Ovary (tissue), 3 donors: Measurements from ENCODE around the gene SORCS2.

Source experiments
- EP300 ChIP-seq: sonication (generic); formaldehyde crosslinking; IDR thresholded peaks from one replicate; pipeline ENCODE4 v1.6.1; 2017; ENCODE audit warnings: antibody characterized with exemption
- POLR2A ChIP-seq: fragments of 450-650 bp; IDR thresholded peaks from one replicate; pipeline ENCODE4 v1.6.1; 2017; ENCODE audit warnings: antibody characterized with exemption, mild to moderate bottlenecking, moderate library complexity
- TF ChIP-seq, protein P1 (sequence below), 3 donors: fragments of 450-650 bp in 2 of 3; fragments of 200-600 bp in 1 of 3; IDR thresholded peaks; one replicate each; pipeline versions ENCODE4 v1.5.1 to v1.8.0; 2016 to 2022; ENCODE audit warnings: antibody characterized with exemption in 3 of 3, mild to moderate bottlenecking in 1 of 3
- donor health status: DM: no; HTN: no; CAD: no.

DNA sequence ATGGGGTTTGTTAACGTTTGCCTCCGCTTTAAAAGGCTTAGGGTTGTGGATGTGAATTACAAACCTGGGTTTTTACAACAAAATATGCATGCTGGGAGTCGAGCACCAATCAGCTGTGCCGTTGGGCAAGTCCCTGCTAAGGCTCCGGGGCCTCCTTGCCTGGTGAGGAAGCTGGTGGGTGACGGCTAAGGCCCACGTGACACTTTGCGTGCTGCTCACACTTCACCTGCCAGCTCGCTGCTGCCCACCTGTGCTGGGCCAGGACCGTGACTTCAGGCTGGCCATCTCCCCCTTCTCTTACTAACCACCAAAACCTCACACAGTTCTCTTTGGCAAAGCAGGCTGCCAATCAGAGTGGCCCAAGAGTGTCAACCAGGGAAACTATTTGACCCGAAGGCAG lies 569.0 kb downstream of the SORCS2 start:
- TF ChIP-seq, protein P1, sequence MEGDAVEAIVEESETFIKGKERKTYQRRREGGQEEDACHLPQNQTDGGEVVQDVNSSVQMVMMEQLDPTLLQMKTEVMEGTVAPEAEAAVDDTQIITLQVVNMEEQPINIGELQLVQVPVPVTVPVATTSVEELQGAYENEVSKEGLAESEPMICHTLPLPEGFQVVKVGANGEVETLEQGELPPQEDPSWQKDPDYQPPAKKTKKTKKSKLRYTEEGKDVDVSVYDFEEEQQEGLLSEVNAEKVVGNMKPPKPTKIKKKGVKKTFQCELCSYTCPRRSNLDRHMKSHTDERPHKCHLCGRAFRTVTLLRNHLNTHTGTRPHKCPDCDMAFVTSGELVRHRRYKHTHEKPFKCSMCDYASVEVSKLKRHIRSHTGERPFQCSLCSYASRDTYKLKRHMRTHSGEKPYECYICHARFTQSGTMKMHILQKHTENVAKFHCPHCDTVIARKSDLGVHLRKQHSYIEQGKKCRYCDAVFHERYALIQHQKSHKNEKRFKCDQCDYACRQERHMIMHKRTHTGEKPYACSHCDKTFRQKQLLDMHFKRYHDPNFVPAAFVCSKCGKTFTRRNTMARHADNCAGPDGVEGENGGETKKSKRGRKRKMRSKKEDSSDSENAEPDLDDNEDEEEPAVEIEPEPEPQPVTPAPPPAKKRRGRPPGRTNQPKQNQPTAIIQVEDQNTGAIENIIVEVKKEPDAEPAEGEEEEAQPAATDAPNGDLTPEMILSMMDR (IDR thresholded peaks at IDR 0.05), result no peak
- TF ChIP-seq POLR2A (no peak), EP300 (no peak)
